B cell (primary cell): ENCODE data around the gene PDLIM4. TPM values are rescaled to one million over a fixed set of nuclear protein-coding genes. Genes with fewer than 3 reads are reported as not detected.

Source experiments
- ATAC-seq: fragments of 200-7000 bp; cut with Tn5 transposase; one replicate; pipeline ENCODE4 v1.10.0; 2021; ENCODE audit warnings: low read depth, mild to moderate bottlenecking, moderate number of reproducible peaks, moderate library complexity
- CTCF ChIA-PET: fragments of 350-600 bp; sonication (Branson Sonifier 250); formaldehyde crosslinking; loops from one replicate; lab custom pipeline; 2021; ENCODE audit warnings: antibody characterized with exemption, inconsistent platforms; lab: Charles Lee
- POLR2A ChIA-PET: fragments of 350-600 bp; sonication (Branson Sonifier 250); formaldehyde crosslinking; loops from one replicate; lab custom pipeline; 2021; ENCODE audit warnings: antibody characterized with exemption; lab: Charles Lee
- DNase-seq: peaks from one replicate; pipeline ENCODE4 v3.0.0; 2013
- H2AFZ ChIP-seq: 2 replicates; pipeline ENCODE4 v1.6.1; 2012; ENCODE audit warnings: mild to moderate bottlenecking, low read depth, low read length; ENCODE audit not compliant: insufficient read depth, poor library complexity, severe bottlenecking
- H3K27ac ChIP-seq, 2 donors: 1 replicate in 1 of 2; 2 replicates in 1 of 2; pipeline ENCODE4 v1.5.1; 2012 to 2013; ENCODE audit warnings: low read length in 2 of 2, mild to moderate bottlenecking in 2 of 2, moderate library complexity in 1 of 2
- H3K27me3 ChIP-seq, 4 experiments: fragments of 200-600 bp in 1 of 4; sonication (generic) in 1 of 4; replicated peaks in 1 of 4; 1 replicate in 2 of 4; 2 replicates in 2 of 4; pipeline versions ENCODE4 v1.6.1 to v1.7.0; 2013 to 2016; ENCODE audit warnings: low read length in 3 of 4, mild to moderate bottlenecking in 2 of 4, mixed read lengths in 1 of 4, moderate library complexity in 1 of 4; ENCODE audit not compliant: insufficient read depth in 4 of 4, control insufficient read depth in 3 of 4; ENCODE audit errors: control extremely low read depth in 1 of 4
- H3K36me3 ChIP-seq, 2 experiments: replicated peaks in 1 of 2; 1 replicate in 1 of 2; 2 replicates in 1 of 2; pipeline versions ENCODE4 v1.6.1 to v1.7.1; 2013; ENCODE audit warnings: low read length in 1 of 2; ENCODE audit not compliant: insufficient read depth in 2 of 2, control insufficient read depth in 1 of 2; ENCODE audit errors: control extremely low read depth in 1 of 2, extremely low read depth in 1 of 2
- H3K4me1 ChIP-seq, 2 donors: fragments of 200-600 bp in 1 of 2; sonication (generic) in 1 of 2; 1 replicate in 1 of 2; 2 replicates in 1 of 2; pipeline versions ENCODE4 v1.5.1 to v1.6.1; 2013 to 2017; ENCODE audit warnings: low read length in 2 of 2; ENCODE audit not compliant: control insufficient read depth in 2 of 2, insufficient read depth in 2 of 2
- H3K4me2 ChIP-seq: replicated peaks from 2 replicates; pipeline ENCODE3; 2012; ENCODE audit warnings: mild to moderate bottlenecking, low read depth, low read length; ENCODE audit not compliant: poor library complexity, severe bottlenecking
- H3K4me3 ChIP-seq, 5 experiments: fragments of 200-600 bp in 1 of 5; sonication (generic) in 1 of 5; 1 replicate in 3 of 5; 2 replicates in 2 of 5; pipeline versions ENCODE4 v1.5.1 to v1.7.0; 2011 to 2016; ENCODE audit warnings: low read length in 4 of 5, mild to moderate bottlenecking in 4 of 5, low read depth in 2 of 5, control low read depth in 1 of 5, moderate library complexity in 1 of 5; ENCODE audit not compliant: insufficient read depth in 1 of 5; ENCODE audit errors: control extremely low read depth in 1 of 5, extremely low read depth in 1 of 5
- H3K79me2 ChIP-seq: fragments of 200-600 bp; sonication (generic); one replicate; pipeline ENCODE4 v1.6.0; 2016; ENCODE audit warnings: low read length; ENCODE audit not compliant: control insufficient read depth, insufficient read depth
- H3K9ac ChIP-seq: fragments of 200-600 bp; sonication (generic); 2 replicates; pipeline ENCODE4 v1.6.1; 2017; ENCODE audit warnings: mild to moderate bottlenecking, low read length, moderate library complexity
- H3K9me3 ChIP-seq, 3 donors: one replicate each; pipeline versions ENCODE4 v1.6.1 to v1.7.1; 2013; ENCODE audit warnings: low read length in 2 of 3; ENCODE audit not compliant: control insufficient read depth in 2 of 3, insufficient read depth in 1 of 3; ENCODE audit errors: control extremely low read depth in 1 of 3
- H4K20me1 ChIP-seq: 2 replicates; pipeline ENCODE4 v1.6.0; 2012; ENCODE audit warnings: mild to moderate bottlenecking, low read length; ENCODE audit not compliant: insufficient read depth, control insufficient read depth, poor library complexity, severe bottlenecking
- H3K27ac Mint-ChIP-seq: one replicate; pipeline ENCODE4 v1.8.0; 2021; ENCODE audit warnings: mixed read lengths
- H3K27me3 Mint-ChIP-seq: one replicate; pipeline ENCODE4 v1.8.0; 2021; ENCODE audit warnings: mixed read lengths
- H3K4me1 Mint-ChIP-seq: one replicate; pipeline ENCODE4 v1.8.0; 2021; ENCODE audit warnings: mixed read lengths
- H3K4me3 Mint-ChIP-seq: one replicate; pipeline ENCODE4 v1.8.0; 2021; ENCODE audit warnings: mixed read lengths
- H3K9me3 Mint-ChIP-seq: one replicate; pipeline ENCODE4 v1.8.0; 2022; ENCODE audit warnings: mixed read lengths; ENCODE audit not compliant: insufficient read depth
- CTCF ChIP-seq: fragments of 200-600 bp; IDR thresholded peaks from one replicate; pipeline ENCODE4 v1.8.0; 2022; ENCODE audit warnings: antibody characterized with exemption, mild to moderate bottlenecking
- EZH2 ChIP-seq: IDR thresholded peaks from 2 replicates; pipeline ENCODE4 v1.6.1; 2012; ENCODE audit warnings: borderline replicate concordance, low read depth, mild to moderate bottlenecking, moderate library complexity, low read length; ENCODE audit not compliant: insufficient read depth, poor library complexity, severe bottlenecking
- WGBS: methylation state at CpG from one replicate; pipeline ENCODE4 v1.1.5; 2013; ENCODE audit warnings: missing lambda C conversion rate; ENCODE audit not compliant: insufficient coverage; 5-methylcytosine and 5-hydroxymethylcytosine counted together
- intact Hi-C: fragments of 100-400 bp; cut with micrococcal nuclease; formaldehyde crosslinking; loops from one replicate; pipeline ENCODE4 v1.10.0; 2022
- polyA plus RNA-seq: library from polyadenylated mRNA; depleted of rRNA; stranded (reverse); fragments of >200 nt; gene quantifications from 2 replicates; pipeline ENCODE4 v1.2.3, GENCODE V29; 2012
- total RNA-seq, 2 donors: library from RNA; stranded (reverse); fragments of 120-200 nt in 1 of 2; gene quantifications; 1 replicate in 1 of 2; 2 replicates in 1 of 2; pipeline versions ENCODE4 v1.2.3 to v1.2.4, GENCODE V29; 2013 to 2022

The PDLIM4 gene
- total and polyA plus RNA-seq, 2 donors (not counting 1 experiment from before 2014, with no cell fraction given): not detected

- H3K27me3 Mint-ChIP-seq: no peaks in the 10 kb centered on the region
- TF ChIP-seq EZH2: no peak
- no peak for TF ChIP-seq CTCF
- no peaks in the 10 kb centered on the region for H3K27me3 ChIP-seq
These were observed 52.2 kb downstream of the PDLIM4 start for GRCh38 chr5:132309679-132310078.

GRCh38 chr5:132310141-132310834 lies 52.8 kb downstream of the PDLIM4 start:
- Histone ChIP-seq H3K27me3 (no peaks in the 10 kb centered on the region), H4K20me1 (no peaks in the 10 kb centered on the region), H3K4me2 (no peak overlapping the region), H3K4me1 (no peaks in the 10 kb centered on the region), H3K9ac (no peak overlapping the region), H2AFZ (no peak overlapping the region), H3K79me2 (no peaks in the 10 kb centered on the region), H3K4me3 (no peak overlapping the region), H3K36me3 (no peaks in the 10 kb centered on the region), H3K9me3 (peaks cover 0 to 2% (median 0%) of the 10 kb centered on the region in 3 donors), H3K27ac (no peak overlapping the region)
- Mint-ChIP-seq H3K27ac (no peak overlapping the region), H3K4me1 (no peaks in the 10 kb centered on the region), H3K9me3 (peaks cover 1% of the 10 kb centered on the region), H3K4me3 (no peak overlapping the region), H3K27me3 (no peaks in the 10 kb centered on the region)
- DNase-seq: no peak
- POLR2A ChIA-PET: no interaction called here
- 92% methylated on average over 11 of the region's 11 CpGs for WGBS
- CTCF ChIA-PET: no interaction called here
- TF ChIP-seq EZH2 (no peak), CTCF (no peak)
- no peak for ATAC-seq
- intact Hi-C loops: no loop called here

More at GRCh38 chr5:132309679-132310078, 52.2 kb downstream of the PDLIM4 start:
- Mint-ChIP-seq H3K4me3 (no peak overlapping the region), H3K9me3 (peaks cover 5% of the 10 kb centered on the region), H3K4me1 (no peaks in the 10 kb centered on the region), H3K27ac (no peak overlapping the region)
- H2AFZ ChIP-seq: no peak overlapping the region
- H3K9ac ChIP-seq: no peak overlapping the region
- H3K4me2 ChIP-seq: no peak overlapping the region
- H3K9me3 ChIP-seq: peaks cover 0 to 4% (median 0%) of the 10 kb centered on the region in 3 donors
- CTCF ChIA-PET: no interaction called here
- H3K4me3 ChIP-seq: no peak overlapping the region
- no peaks in the 10 kb centered on the region for H3K36me3 ChIP-seq
- no peak for ATAC-seq
- no peaks in the 10 kb centered on the region for H3K4me1 ChIP-seq
- H3K27ac ChIP-seq: no peak overlapping the region
- POLR2A ChIA-PET: no interaction called here
- intact Hi-C loops: no loop called here
- DNase-seq: no peak
- H3K79me2 ChIP-seq: no peaks in the 10 kb centered on the region
- no peaks in the 10 kb centered on the region for H4K20me1 ChIP-seq
